ENCODE data around the gene TMEM176A. TPM values are rescaled to one million over a fixed set of nuclear protein-coding genes. Genes with fewer than 3 reads are reported as not detected.

TMEM176A gene
- total RNA-seq, 1 donor from 2014 or later = 68.1 TPM

GRCh38 chr7:150818971-150819370, 18.4 kb downstream of the TMEM176A start:
- no peak for DNase-seq (ENCODE audit: low spot score)

DNA sequence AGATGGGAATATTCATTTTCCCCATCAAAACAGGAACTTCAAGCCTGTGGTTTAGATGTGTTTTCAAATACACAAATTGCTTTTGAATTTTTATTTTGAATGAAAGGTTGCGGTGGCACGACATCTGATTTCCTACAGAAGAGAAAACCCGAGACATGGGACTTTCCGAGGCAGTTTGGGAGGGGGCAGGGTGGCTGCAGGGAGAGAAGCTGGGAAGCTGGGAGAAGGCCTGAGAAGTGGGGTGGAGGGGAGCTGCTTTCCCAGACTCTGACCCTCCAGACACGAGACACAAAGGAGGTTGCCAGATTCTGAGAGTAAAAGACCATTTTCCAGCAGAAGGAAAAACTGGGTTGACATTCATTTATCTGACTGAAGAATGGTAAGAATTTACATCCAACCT, 19.6 kb downstream of the TMEM176A start:
- DNase-seq (ENCODE audit: low spot score) = no peak

DNA sequence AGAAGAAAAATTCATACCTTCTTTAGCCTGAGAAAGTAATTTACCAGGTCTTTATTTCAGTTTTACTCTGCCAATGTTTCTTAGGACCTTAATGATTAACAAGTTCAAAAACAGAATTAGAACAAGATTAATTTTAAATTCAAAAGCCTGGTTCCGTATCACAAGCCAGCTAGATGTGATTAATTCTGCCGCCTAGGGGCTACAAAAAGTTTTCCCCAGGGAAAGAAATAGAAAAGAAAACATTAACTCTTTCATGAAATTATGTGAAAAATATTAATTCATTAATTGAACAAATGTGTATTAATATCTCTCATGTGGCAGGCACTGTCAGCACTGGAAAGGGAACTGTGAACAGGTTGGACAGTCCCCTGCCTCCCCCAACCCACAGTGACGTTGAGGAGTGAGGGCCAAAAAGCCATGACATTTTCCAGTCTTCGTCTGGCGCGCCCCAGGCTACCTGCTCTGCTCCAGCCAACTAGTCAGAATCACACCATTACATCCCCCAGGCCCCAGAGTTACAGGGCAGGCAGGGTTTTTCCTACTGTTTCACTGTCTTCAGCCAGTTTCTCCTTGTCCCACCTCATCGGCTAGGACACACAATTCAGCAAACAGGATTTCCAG, 20.1 kb downstream of the TMEM176A start:
- no peak for DNase-seq (ENCODE audit: low spot score)

DNA sequence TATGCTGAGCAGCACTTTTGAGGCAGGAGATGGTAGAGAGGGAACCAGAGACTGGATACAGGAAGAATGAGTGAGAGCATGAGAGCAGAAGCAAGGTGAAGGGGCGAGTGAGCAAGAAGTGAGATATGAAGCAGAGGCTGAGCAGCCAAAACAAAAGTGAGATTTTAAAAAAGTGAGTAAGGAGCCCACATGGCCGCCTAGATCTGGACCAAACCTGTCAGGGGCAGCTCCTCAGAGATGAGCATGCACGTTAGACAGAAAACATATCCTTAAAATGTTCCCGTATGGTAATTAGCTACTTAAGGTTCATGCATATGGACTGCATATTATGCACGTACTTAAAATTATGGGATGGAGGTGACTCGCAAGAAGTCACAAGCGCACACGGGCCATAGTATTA, 22.5 kb downstream of the TMEM176A start:
- DNase-seq (ENCODE audit: low spot score) = no peak

DNA sequence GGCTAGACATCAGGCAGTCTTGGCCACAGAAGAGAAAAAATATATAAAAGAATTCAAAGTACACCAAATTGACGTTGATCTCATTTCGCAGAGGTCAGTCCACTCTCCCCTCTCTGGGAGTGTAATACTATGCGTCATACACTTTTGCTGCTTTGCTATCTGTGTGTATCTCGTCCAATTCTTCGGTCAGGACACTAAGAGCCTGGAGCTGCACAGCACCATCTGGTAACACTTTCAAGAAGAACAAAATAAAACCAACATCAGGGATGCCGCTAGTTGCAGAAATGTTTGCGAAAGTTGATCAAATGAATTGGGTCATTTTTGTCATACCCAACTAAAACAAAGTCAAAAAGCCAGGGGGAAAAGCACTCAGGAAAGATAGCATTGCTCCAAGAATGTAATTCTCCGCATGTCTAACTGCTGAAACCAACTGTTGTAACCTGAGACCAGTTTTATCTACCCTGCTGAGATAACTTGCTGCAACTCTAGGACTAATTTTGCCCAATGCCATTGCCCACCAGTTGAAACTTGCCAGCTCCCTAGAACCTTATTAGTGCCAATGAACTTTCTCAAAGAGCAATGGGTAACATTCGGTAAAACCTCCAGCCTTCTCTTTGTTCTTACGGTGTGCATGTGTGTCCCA, 23.0 kb downstream of the TMEM176A start:
- no peak for DNase-seq (ENCODE audit: low spot score)

DNA sequence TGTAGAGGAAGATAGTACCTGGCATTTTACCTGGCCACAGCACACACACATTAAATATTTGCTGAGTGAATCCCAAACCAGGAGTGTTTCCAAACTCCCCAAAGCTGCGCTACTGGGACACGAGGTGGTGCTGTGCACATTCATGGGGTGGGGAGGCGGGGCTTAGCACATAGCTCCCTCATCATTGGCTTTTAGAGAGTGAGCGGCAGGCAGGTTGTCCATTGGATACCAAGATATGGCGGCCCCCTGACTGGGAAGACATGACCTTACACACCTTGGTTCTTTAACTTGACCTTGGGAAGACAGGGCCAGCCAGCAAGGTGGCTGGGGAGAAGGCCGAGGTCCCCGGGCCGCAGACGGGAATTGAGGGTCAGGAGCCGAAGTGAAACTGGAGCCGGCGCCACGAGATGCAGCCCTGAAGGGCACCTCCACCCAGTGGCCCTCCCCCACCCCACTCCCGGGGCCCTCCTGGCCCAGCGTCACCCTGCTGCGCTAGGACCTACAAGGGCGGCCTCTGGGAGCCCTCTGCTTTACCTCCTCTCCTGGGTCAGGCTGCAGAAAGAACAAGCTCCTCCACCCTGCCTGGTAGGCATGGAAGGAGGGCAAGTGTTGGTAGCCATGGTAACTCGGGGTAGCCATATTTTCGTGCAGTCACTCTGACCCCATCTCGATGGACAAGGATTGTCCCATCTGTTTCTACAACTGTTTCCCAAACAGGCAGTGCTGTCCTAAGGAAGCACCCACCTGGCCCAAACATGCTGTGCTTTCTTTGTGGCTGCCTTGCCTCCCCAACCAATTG, 24.0 kb downstream of the TMEM176A start:
- DNase-seq (ENCODE audit: low spot score) = no peak

DNA sequence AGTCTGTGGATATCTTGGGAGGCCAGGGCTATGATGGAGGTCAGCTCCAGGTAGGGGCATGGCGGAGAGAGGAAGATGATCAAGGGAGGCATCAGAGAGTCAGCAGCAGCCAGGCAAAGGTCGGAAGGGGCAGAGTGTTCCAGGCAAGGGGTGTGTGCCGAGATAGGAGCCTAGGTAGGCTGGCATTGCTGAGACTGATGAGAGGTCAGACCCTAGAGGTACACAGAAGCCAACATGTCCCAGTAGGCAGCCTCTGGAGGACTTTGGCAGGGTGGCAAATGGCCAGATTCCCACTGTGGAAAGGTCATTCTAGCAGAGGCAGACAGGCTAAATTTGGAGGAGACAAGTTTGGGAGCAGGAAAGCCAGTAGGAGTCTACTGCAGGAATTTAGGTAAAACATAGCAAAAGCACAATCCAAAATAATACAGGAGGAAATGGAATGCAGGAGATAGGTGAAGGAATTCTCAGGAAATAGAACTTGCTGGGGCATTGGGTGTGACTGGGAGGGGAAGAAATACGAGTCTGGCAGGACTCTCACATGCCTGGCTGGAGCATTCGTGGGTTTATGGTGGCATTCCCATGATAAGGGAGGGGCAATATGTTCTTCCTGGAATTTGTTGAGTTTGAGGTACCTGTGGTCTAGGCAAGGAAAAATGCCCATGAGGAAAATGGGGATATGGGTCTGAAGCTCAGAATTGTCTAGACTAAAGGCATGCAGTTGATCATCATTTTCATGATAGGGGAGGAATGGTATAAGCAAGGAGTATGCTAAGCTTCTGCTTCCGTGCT, 25.7 kb downstream of the TMEM176A start:
- no peak for DNase-seq (ENCODE audit: low spot score)

GRCh38 chr7:150828384-150828783, 27.8 kb downstream of the TMEM176A start:
- DNase-seq (ENCODE audit: low spot score) = no peak

- no peak for DNase-seq (ENCODE audit: low spot score)
These were observed 28.9 kb downstream of the TMEM176A start for GRCh38 chr7:150829426-150829825.

DNA sequence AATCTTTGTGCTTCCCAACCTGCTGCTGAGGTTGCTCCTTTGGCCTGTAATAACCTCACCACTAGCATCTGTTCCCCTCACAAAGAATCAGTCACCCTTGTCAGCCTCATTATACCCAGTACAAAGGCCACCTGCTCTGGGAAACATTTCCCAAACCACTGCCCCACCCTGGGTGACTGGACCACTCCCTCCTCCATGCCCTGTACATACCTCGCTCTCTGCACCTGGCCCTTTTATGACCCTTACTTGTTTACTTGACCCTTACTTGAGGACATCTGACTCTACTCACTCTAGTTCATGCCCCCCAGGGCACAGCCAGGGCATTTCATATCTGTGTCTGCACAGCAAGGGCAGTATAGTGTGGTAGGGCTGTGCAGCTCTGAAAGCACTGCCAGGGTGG, 30.4 kb downstream of the TMEM176A start:
- DNase-seq (ENCODE audit: low spot score) = no peak

DNA sequence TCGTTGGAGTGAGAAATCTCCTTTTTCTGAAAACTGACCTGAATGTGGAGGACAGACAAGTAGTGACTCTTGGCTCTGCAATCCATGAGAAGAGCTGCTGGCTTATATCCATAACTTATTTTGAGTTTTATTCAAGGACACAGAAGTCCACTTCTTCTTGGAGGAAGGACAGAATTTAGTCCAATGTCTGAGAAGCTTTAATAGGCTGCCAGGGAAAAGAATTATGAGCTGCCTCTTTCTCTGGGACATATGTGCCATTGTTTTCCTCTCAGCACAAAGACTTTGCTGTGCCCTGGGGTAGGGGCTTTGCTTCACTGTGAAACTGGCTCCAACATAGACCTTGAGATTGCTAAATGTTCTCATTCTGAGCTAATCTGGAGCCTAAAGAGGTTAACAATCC, 31.3 kb downstream of the TMEM176A start:
- DNase-seq (ENCODE audit: low spot score) = no peak

GRCh38 chr7:150835019-150835418, 34.5 kb downstream of the TMEM176A start:
- DNase-seq (ENCODE audit: low spot score) = peak; percentile 68

DNA sequence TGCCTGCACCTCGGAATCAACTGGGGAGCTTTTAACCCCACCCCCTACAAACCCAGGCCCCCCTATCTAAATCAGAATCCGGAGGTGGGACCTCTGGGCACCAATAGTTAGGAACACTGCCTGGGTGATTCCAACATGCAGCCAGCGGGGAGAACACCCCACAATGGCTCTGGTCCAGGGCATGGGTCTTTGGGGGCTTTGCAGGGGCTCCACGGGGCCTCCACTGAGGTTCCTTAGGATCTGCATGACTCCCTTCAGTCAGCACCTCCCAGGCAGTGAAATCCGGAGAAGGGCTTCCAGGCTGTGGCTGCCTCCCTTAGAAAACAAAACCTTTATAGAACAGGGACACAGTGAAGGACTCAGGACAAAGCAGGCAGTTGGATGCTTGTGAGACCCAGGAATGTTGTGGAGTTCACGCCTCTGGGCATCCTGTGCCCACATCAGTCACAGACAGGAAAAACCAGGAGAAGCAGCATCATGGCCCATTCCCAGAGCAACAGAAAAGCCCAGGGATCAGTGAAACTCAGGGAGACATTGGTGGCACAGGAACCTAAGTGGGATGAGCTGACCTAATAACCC, 35.2 kb downstream of the TMEM176A start:
- DNase-seq (ENCODE audit: low spot score) = no peak

DNA sequence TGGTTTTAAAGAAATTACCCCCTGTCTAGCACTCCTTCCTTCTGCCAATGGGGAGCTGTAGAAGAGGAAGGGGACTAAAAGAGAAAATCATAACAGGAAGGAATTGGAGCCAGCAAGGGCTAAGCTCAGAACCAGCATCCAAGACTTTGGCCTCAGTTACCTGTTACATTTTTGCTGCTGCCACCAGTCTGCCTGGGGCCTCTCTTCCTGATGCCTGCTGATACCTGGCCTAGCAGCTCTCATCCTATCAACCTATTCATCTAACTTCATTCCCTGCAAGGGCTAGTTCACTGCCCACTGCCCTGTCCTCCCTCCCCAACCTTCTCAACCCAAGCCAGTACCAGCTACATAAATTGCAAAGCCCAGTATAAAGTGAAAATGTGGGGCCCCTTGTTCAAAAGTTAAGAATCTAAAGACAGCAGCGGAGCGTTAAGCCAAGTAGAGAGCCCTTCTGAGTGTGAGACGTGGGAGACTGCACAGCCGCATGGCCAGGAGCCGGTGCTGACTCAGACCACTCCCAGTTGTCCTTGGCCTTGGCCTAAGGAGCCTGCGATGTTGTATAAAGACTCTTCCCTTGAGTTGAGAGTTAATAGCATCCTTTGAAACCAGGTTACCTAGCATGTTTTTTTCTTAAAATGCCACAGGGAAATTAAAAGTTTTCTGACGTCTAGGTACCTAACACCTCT, 38.5 kb downstream of the TMEM176A start:
- peak; percentile 74 for DNase-seq (ENCODE audit: low spot score)

DNA sequence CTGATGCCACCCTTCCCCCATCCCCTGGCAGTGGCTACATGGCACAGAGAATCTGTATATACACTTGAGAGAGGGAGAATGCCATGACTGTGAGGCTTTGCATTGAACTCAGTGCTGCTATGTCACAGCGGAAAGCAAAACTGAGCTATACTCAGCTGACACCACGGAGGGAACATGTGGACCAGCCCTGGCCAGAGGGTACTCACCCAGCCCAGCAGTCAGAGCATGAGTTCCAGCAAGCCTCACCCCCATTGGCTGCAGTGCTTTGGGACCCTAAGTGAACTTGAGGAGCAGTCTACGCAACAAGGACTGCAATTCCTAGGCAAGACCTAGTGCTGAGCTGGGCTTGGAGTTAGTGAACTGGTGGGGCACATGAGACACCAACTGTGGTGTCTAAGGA, 41.4 kb downstream of the TMEM176A start:
- DNase-seq (ENCODE audit: low spot score) = no peak

DNA sequence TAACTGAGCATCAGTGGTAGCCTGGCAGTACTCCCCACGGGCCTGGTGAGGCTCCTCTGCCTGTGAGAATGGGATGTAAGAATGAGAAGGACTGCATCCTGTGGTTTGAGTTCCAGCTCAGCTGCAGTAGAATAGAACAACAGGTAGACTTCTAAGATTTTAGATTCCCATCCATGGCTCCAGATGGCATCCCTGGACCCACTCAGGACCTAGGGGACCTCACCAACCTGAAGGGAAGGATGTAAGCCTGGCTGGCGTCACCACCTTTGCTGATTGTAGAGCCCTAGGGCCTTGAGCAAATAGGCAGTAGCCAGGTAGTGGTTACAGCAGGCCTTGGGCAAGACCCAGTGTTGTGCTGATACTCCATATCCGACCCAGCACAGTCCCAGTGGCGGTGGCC, 42.1 kb downstream of the TMEM176A start:
- no peak for DNase-seq (ENCODE audit: low spot score)

GRCh38 chr7:150845421-150845861, 44.9 kb downstream of the TMEM176A start:
- peak; percentile 90 for DNase-seq (ENCODE audit: low spot score)

DNA sequence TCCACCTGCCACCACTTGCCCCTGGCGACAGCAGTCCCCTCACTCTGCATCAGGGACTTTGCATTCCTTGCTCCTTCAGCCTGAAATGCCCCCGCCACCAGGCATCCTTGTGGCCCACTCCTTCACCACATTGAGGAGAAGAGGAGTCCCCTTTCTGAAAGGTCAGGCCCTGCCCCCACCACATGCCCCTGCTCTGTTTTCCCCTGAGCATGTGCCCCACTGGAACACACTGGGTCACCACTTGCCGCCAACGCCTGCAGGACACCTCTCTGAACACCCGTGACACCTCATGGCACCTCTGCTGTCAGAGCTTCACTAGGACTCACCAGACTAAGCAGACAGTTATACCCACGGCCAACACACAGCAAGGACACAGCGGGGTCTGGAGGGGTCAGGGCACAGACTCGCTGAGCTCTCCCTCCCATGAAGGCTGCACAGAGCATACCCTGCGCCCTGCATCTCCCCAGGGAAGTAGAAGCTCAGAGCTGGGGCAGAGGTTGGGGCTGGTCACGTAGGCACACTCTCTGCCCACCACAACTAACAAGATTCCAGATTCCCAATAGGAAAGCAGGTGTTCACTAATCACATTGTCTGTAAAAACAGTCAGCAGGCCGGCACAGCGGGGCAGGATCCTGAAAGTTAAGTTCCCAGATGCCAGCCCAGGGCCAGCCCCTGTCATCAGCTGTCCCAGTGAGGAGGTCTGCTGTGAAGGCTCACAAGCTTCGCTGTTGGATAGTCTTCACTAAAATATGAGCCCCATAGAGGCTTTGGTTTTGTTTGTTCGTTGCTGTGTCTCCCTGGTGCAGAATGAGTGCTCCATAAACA, 45.9 kb downstream of the TMEM176A start:
- DNase-seq (ENCODE audit: low spot score) = no peak

DNA sequence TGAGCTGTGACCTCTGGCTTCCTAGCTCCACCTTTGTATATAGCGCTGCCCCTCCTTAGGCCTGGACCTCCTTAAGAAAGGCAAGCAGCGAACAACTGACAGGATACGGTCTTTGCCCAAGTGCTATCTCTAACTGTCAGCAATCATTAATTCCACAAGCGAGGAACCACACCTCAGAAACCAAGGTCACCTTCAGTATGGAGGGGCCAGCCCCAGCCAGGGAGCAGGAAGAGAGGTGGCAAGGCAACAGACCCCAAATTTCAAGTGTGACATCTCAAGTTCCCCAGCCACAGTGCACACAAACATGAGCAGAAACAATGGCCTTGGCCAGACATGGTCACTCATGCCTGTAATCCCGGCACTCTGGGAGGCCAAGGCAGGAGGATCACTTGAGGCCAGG, 47.0 kb downstream of the TMEM176A start:
- DNase-seq (ENCODE audit: low spot score) = no peak

GRCh38 chr7:150848111-150848510, 47.5 kb downstream of the TMEM176A start:
- no peak for DNase-seq (ENCODE audit: low spot score)

Measured in umbilical cord (tissue), 2 donors.